Measurements from ENCODE around the gene LYZL2.
"Not testable (repeated sequence)": the region's sequence is repeated elsewhere in the genome, so short reads cannot be mapped to it uniquely, and the experiment has no call there.

Gene LYZL2

GRCh38 chr10:30594077-30594476 is 35.5 kb downstream of the LYZL2 start:
- DNase-seq (ENCODE audit: low read depth, low spot score), result no peak

- DNase-seq (ENCODE audit: low read depth, low spot score), result not testable (repeated sequence)
Observed at GRCh38 chr10:30592770-30593169, 36.8 kb downstream of the LYZL2 start.

GRCh38 chr10:30591249-30591670 is 38.3 kb downstream of the LYZL2 start:
- DNase-seq (ENCODE audit: low read depth, low spot score), result peak; percentile 40

GRCh38 chr10:30589441-30589840 is 40.1 kb downstream of the LYZL2 start:
- DNase-seq (ENCODE audit: low read depth, low spot score), result no peak

GRCh38 chr10:30587522-30588031 is 42.0 kb downstream of the LYZL2 start:
- no peak for DNase-seq (ENCODE audit: low read depth, low spot score)

GRCh38 chr10:30586828-30587227 is 42.7 kb downstream of the LYZL2 start:
- no peak for DNase-seq (ENCODE audit: low read depth, low spot score)

GRCh38 chr10:30583778-30584415 is 45.7 kb downstream of the LYZL2 start:
- DNase-seq (ENCODE audit: low read depth, low spot score), result peak; percentile 49

- DNase-seq (ENCODE audit: low read depth, low spot score), result peak; percentile 29
Observed at GRCh38 chr10:30581779-30582380, 47.7 kb downstream of the LYZL2 start.

GRCh38 chr10:30580676-30581075 is 48.9 kb downstream of the LYZL2 start:
- DNase-seq (ENCODE audit: low read depth, low spot score), result no peak

GRCh38 chr10:30580241-30580640 is 49.3 kb downstream of the LYZL2 start:
- no peak for DNase-seq (ENCODE audit: low read depth, low spot score)

GRCh38 chr10:30579574-30579973 is 50.0 kb downstream of the LYZL2 start:
- no peak for DNase-seq (ENCODE audit: low read depth, low spot score)

GRCh38 chr10:30577048-30577447 is 52.5 kb downstream of the LYZL2 start:
- DNase-seq (ENCODE audit: low read depth, low spot score), result no peak

GRCh38 chr10:30576641-30577040 is 52.9 kb downstream of the LYZL2 start:
- DNase-seq (ENCODE audit: low read depth, low spot score), result no peak

- DNase-seq (ENCODE audit: low read depth, low spot score), result no peak
Observed at GRCh38 chr10:30574432-30574796, 55.1 kb downstream of the LYZL2 start.

GRCh38 chr10:30573721-30574431 is 55.7 kb downstream of the LYZL2 start:
- DNase-seq (ENCODE audit: low read depth, low spot score), result no peak

GRCh38 chr10:30565449-30565848 is 64.1 kb downstream of the LYZL2 start:
- DNase-seq (ENCODE audit: low read depth, low spot score), result no peak

- DNase-seq (ENCODE audit: low read depth, low spot score), result no peak
Observed at GRCh38 chr10:30562787-30563186, 66.8 kb downstream of the LYZL2 start.

Data from smooth muscle cell of the brain vasculature (primary cell).